Measurements from ENCODE around the gene KRT26. TPM values are rescaled to one million over a fixed set of nuclear protein-coding genes. Genes with fewer than 3 reads are reported as not detected.
"Not testable (repeated sequence)": the region's sequence is repeated elsewhere in the genome, so short reads cannot be mapped to it uniquely, and the experiment has no call there.

KRT26 gene
- total RNA-seq, 1 donor from 2014 or later = not detected

GRCh38 chr17:40777459-40777858 lies 5.5 kb upstream of the KRT26 start:
- peaks cover 16 to 34% (median 19%) of the 10 kb centered on the region in 3 donors for H3K27me3 ChIP-seq (ENCODE audit: control insufficient read depth in 3 of 3, insufficient read depth in 3 of 3, low read length in 3 of 3)
- H3K4me1 ChIP-seq (ENCODE audit: control insufficient read depth in 3 of 3, insufficient read depth in 3 of 3, low read length in 3 of 3) = no peaks in the 10 kb centered on the region
- no peak overlapping the region for H3K27ac ChIP-seq (ENCODE audit: low read depth, low read length)
- peaks cover 0 to 2% (median 0%) of the 10 kb centered on the region in 3 donors for H3K9me3 ChIP-seq (ENCODE audit: control insufficient read depth in 3 of 3, low read length in 3 of 3)
- no peaks in the 10 kb centered on the region for H3K36me3 ChIP-seq (ENCODE audit: control insufficient read depth in 3 of 3, insufficient read depth in 3 of 3, low read length in 3 of 3)
- H3K9ac ChIP-seq (ENCODE audit: low read depth in 1 of 3, low read length in 3 of 3) = no peak overlapping the region
- H3K4me3 ChIP-seq (ENCODE audit: low read length in 3 of 3) = no peak overlapping the region

- Histone ChIP-seq H3K4me1 (ENCODE audit: control insufficient read depth in 3 of 3, insufficient read depth in 3 of 3, low read length in 3 of 3) (no peaks in the 10 kb centered on the region), H3K9me3 (ENCODE audit: control insufficient read depth in 3 of 3, low read length in 3 of 3) (peaks cover 0 to 2% (median 0%) of the 10 kb centered on the region in 3 donors), H3K27ac (ENCODE audit: low read depth, low read length) (no peak overlapping the region), H3K9ac (ENCODE audit: low read depth in 1 of 3, low read length in 3 of 3) (no peak overlapping the region), H3K4me3 (ENCODE audit: low read length in 3 of 3) (no peak overlapping the region), H3K27me3 (ENCODE audit: control insufficient read depth in 3 of 3, insufficient read depth in 3 of 3, low read length in 3 of 3) (peaks cover 18 to 31% (median 23%) of the 10 kb centered on the region in 3 donors), H3K36me3 (ENCODE audit: control insufficient read depth in 3 of 3, insufficient read depth in 3 of 3, low read length in 3 of 3) (no peaks in the 10 kb centered on the region)
Measured at GRCh38 chr17:40775945-40776344, 3.9 kb upstream of the KRT26 start.

- Histone ChIP-seq H3K4me1 (ENCODE audit: control insufficient read depth in 3 of 3, insufficient read depth in 3 of 3, low read length in 3 of 3) (no peaks in the 10 kb centered on the region), H3K9me3 (ENCODE audit: control insufficient read depth in 3 of 3, low read length in 3 of 3) (peaks cover 3 to 11% (median 8%) of the 10 kb centered on the region in 3 donors), H3K9ac (ENCODE audit: low read depth in 1 of 3, low read length in 3 of 3) (no peak overlapping the region), H3K27me3 (ENCODE audit: control insufficient read depth in 3 of 3, insufficient read depth in 3 of 3, low read length in 3 of 3) (peaks cover 0 to 5% (median 5%) of the 10 kb centered on the region in 3 donors), H3K4me3 (ENCODE audit: low read length in 3 of 3) (no peak overlapping the region), H3K27ac (ENCODE audit: low read depth, low read length) (no peak overlapping the region), H3K36me3 (ENCODE audit: control insufficient read depth in 3 of 3, insufficient read depth in 3 of 3, low read length in 3 of 3) (no peaks in the 10 kb centered on the region)
Measured at GRCh38 chr17:40765657-40766056, 6.3 kb downstream of the KRT26 start.

- Histone ChIP-seq H3K27ac (ENCODE audit: low read depth, low read length) (no peak overlapping the region), H3K9me3 (ENCODE audit: control insufficient read depth in 3 of 3, low read length in 3 of 3) (peaks cover 3 to 18% (median 10%) of the 10 kb centered on the region in 3 donors), H3K36me3 (ENCODE audit: control insufficient read depth in 3 of 3, insufficient read depth in 3 of 3, low read length in 3 of 3) (no peaks in the 10 kb centered on the region), H3K4me3 (ENCODE audit: low read length in 3 of 3) (no peak overlapping the region), H3K4me1 (ENCODE audit: control insufficient read depth in 3 of 3, insufficient read depth in 3 of 3, low read length in 3 of 3) (no peaks in the 10 kb centered on the region), H3K27me3 (ENCODE audit: control insufficient read depth in 3 of 3, insufficient read depth in 3 of 3, low read length in 3 of 3) (peaks cover 0 to 3% (median 0%) of the 10 kb centered on the region in 3 donors), H3K9ac (ENCODE audit: low read depth in 1 of 3, low read length in 3 of 3) (no peak overlapping the region)
Measured at GRCh38 chr17:40763752-40764151, 8.2 kb downstream of the KRT26 start.

- no peak overlapping the region for H3K27ac ChIP-seq (ENCODE audit: low read depth, low read length)
- H3K9me3 ChIP-seq (ENCODE audit: control insufficient read depth in 3 of 3, low read length in 3 of 3) = peaks cover 3 to 18% (median 10%) of the 10 kb centered on the region in 3 donors
- H3K27me3 ChIP-seq (ENCODE audit: control insufficient read depth in 3 of 3, insufficient read depth in 3 of 3, low read length in 3 of 3) = peaks cover 0 to 3% (median 0%) of the 10 kb centered on the region in 3 donors
- no peak overlapping the region for H3K9ac ChIP-seq (ENCODE audit: low read depth in 1 of 3, low read length in 3 of 3)
- H3K4me3 ChIP-seq (ENCODE audit: low read length in 3 of 3) = no peak overlapping the region
- no peaks in the 10 kb centered on the region for H3K36me3 ChIP-seq (ENCODE audit: control insufficient read depth in 3 of 3, insufficient read depth in 3 of 3, low read length in 3 of 3)
- no peaks in the 10 kb centered on the region for H3K4me1 ChIP-seq (ENCODE audit: control insufficient read depth in 3 of 3, insufficient read depth in 3 of 3, low read length in 3 of 3)
Measured at GRCh38 chr17:40760105-40761016, 11.6 kb downstream of the KRT26 start.

- Histone ChIP-seq H3K27me3 (ENCODE audit: control insufficient read depth in 3 of 3, insufficient read depth in 3 of 3, low read length in 3 of 3) (peaks cover 5 to 10% (median 8%) of the 10 kb centered on the region in 3 donors), H3K36me3 (ENCODE audit: control insufficient read depth in 3 of 3, insufficient read depth in 3 of 3, low read length in 3 of 3) (no peaks in the 10 kb centered on the region), H3K4me1 (ENCODE audit: control insufficient read depth in 3 of 3, insufficient read depth in 3 of 3, low read length in 3 of 3) (no peaks in the 10 kb centered on the region), H3K9ac (ENCODE audit: low read depth in 1 of 3, low read length in 3 of 3) (no peak within 1 kb of the TSS), H3K4me3 (ENCODE audit: low read length in 3 of 3) (no peak within 1 kb of the TSS), H3K9me3 (ENCODE audit: control insufficient read depth in 3 of 3, low read length in 3 of 3) (peaks cover 0 to 3% (median under 1%) of the 10 kb centered on the region in 3 donors), H3K27ac (ENCODE audit: low read depth, low read length) (no peak within 1 kb of the TSS)
Measured at GRCh38 chr17:40755231-40755630, 16.8 kb downstream of the KRT26 start, which contains the start of gene KRT25. Gene KRT25, minus strand, starts transcription at chr17:40755331. Its CDS starts 60 bp downstream, at chr17:40755271.

- Histone ChIP-seq H3K4me3 (ENCODE audit: low read length in 3 of 3) (no peak overlapping the region), H3K27me3 (ENCODE audit: control insufficient read depth in 3 of 3, insufficient read depth in 3 of 3, low read length in 3 of 3) (peaks cover 5 to 15% (median 8%) of the 10 kb centered on the region in 3 donors), H3K9ac (ENCODE audit: low read depth in 1 of 3, low read length in 3 of 3) (no peak overlapping the region), H3K27ac (ENCODE audit: low read depth, low read length) (no peak overlapping the region), H3K36me3 (ENCODE audit: control insufficient read depth in 3 of 3, insufficient read depth in 3 of 3, low read length in 3 of 3) (no peaks in the 10 kb centered on the region), H3K4me1 (ENCODE audit: control insufficient read depth in 3 of 3, insufficient read depth in 3 of 3, low read length in 3 of 3) (no peaks in the 10 kb centered on the region), H3K9me3 (ENCODE audit: control insufficient read depth in 3 of 3, low read length in 3 of 3) (peaks cover 0 to under 1% (median under 1%) of the 10 kb centered on the region in 3 donors)
Measured at GRCh38 chr17:40753804-40754203, 18.2 kb downstream of the KRT26 start.

GRCh38 chr17:40751065-40751464 lies 20.9 kb downstream of the KRT26 start:
- Histone ChIP-seq H3K4me1 (ENCODE audit: control insufficient read depth in 3 of 3, insufficient read depth in 3 of 3, low read length in 3 of 3) (no peaks in the 10 kb centered on the region), H3K9me3 (ENCODE audit: control insufficient read depth in 3 of 3, low read length in 3 of 3) (peaks cover 0 to 2% (median 2%) of the 10 kb centered on the region in 3 donors), H3K27ac (ENCODE audit: low read depth, low read length) (no peak overlapping the region), H3K4me3 (ENCODE audit: low read length in 3 of 3) (no peak overlapping the region), H3K36me3 (ENCODE audit: control insufficient read depth in 3 of 3, insufficient read depth in 3 of 3, low read length in 3 of 3) (no peaks in the 10 kb centered on the region), H3K9ac (ENCODE audit: low read depth in 1 of 3, low read length in 3 of 3) (no peak overlapping the region), H3K27me3 (ENCODE audit: control insufficient read depth in 3 of 3, insufficient read depth in 3 of 3, low read length in 3 of 3) (peaks cover 5 to 15% (median 8%) of the 10 kb centered on the region in 3 donors)

GRCh38 chr17:40750391-40750790 lies 21.6 kb downstream of the KRT26 start:
- Histone ChIP-seq H3K36me3 (ENCODE audit: control insufficient read depth in 3 of 3, insufficient read depth in 3 of 3, low read length in 3 of 3) (no peaks in the 10 kb centered on the region), H3K27me3 (ENCODE audit: control insufficient read depth in 3 of 3, insufficient read depth in 3 of 3, low read length in 3 of 3) (peaks cover 5 to 15% (median 8%) of the 10 kb centered on the region in 3 donors), H3K9me3 (ENCODE audit: control insufficient read depth in 3 of 3, low read length in 3 of 3) (peaks cover 0 to 2% (median 2%) of the 10 kb centered on the region in 3 donors), H3K9ac (ENCODE audit: low read depth in 1 of 3, low read length in 3 of 3) (no peak overlapping the region), H3K27ac (ENCODE audit: low read depth, low read length) (no peak overlapping the region), H3K4me1 (ENCODE audit: control insufficient read depth in 3 of 3, insufficient read depth in 3 of 3, low read length in 3 of 3) (no peaks in the 10 kb centered on the region), H3K4me3 (ENCODE audit: low read length in 3 of 3) (no peak overlapping the region)

- H3K27ac ChIP-seq (ENCODE audit: low read depth, low read length); H3K9me3 ChIP-seq (ENCODE audit: control insufficient read depth in 3 of 3, low read length in 3 of 3): not testable (repeated sequence)
- H3K27me3 ChIP-seq (ENCODE audit: control insufficient read depth in 3 of 3, insufficient read depth in 3 of 3, low read length in 3 of 3) = peaks cover 5 to 15% (median 5%) of the 10 kb centered on the region in 3 donors
Measured at GRCh38 chr17:40748666-40749065, 23.3 kb downstream of the KRT26 start.

More at GRCh38 chr17:40748666-40749065, 23.3 kb downstream of the KRT26 start:
- not testable (repeated sequence) for H3K4me3 ChIP-seq (ENCODE audit: low read length in 3 of 3); H3K9ac ChIP-seq (ENCODE audit: low read depth in 1 of 3, low read length in 3 of 3); H3K4me1 ChIP-seq (ENCODE audit: control insufficient read depth in 3 of 3, insufficient read depth in 3 of 3, low read length in 3 of 3); H3K36me3 ChIP-seq (ENCODE audit: control insufficient read depth in 3 of 3, insufficient read depth in 3 of 3, low read length in 3 of 3)
